VCaP (cell line): ENCODE results near the gene TPRX1.
"Not testable (repeated sequence)": the region's sequence is repeated elsewhere in the genome, so short reads cannot be mapped to it uniquely, and the experiment has no call there.

Experiments
- H3K27ac ChIP-seq: fragments of 450-650 bp; 2 replicates; pipeline ENCODE4 v1.5.1; 2017
- TF ChIP-seq, protein P1 (sequence below): fragments of 450-650 bp; conservative IDR thresholded peaks from 2 replicates; pipeline ENCODE4 v1.5.1; 2017; ENCODE audit warnings: mild to moderate bottlenecking, moderate library complexity

The TPRX1 gene

DNA sequence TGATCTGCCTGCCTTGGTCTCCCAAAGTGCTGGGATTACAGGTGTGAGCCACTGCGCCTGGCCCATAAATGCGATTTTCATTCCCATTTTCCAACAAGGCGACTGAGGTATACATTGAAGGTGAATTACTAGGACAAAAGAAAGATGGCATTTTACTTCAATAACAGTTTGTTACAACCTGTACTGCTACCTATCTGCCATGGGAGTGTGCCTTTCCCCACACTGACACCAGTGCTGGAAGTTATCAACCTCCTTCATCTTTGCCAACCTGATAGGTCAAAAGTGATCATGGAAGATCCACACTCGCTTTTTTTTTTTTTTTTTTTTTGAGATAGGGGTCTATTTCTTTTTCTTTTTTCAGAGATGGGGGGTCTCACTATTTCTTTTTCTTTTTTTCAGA lies 28.4 kb upstream of the TPRX1 start:
- TF ChIP-seq, protein P1, sequence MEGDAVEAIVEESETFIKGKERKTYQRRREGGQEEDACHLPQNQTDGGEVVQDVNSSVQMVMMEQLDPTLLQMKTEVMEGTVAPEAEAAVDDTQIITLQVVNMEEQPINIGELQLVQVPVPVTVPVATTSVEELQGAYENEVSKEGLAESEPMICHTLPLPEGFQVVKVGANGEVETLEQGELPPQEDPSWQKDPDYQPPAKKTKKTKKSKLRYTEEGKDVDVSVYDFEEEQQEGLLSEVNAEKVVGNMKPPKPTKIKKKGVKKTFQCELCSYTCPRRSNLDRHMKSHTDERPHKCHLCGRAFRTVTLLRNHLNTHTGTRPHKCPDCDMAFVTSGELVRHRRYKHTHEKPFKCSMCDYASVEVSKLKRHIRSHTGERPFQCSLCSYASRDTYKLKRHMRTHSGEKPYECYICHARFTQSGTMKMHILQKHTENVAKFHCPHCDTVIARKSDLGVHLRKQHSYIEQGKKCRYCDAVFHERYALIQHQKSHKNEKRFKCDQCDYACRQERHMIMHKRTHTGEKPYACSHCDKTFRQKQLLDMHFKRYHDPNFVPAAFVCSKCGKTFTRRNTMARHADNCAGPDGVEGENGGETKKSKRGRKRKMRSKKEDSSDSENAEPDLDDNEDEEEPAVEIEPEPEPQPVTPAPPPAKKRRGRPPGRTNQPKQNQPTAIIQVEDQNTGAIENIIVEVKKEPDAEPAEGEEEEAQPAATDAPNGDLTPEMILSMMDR: no peak
- H3K27ac ChIP-seq: no peak overlapping the region

DNA sequence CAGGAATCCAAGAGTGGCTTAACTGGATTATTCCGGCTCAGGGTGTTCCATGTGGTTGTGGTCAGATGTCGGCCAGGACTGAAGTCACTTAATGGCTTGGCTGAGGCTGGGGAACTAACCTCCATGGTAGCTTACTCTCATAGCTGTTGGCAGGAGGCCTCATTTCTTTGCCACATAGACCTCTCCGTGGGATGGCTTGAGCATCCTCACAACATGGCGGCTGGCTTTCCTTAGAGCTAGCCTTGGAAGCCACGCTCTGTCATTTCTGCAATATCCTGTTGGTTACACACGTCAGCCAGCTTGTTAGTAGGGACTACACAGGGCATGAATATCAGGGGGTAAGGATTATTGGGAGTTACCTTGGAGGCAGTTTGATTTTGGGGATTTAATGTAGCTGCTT lies 22.4 kb upstream of the TPRX1 start:
- no peak overlapping the region for H3K27ac ChIP-seq
- TF ChIP-seq, protein P1: no peak

DNA sequence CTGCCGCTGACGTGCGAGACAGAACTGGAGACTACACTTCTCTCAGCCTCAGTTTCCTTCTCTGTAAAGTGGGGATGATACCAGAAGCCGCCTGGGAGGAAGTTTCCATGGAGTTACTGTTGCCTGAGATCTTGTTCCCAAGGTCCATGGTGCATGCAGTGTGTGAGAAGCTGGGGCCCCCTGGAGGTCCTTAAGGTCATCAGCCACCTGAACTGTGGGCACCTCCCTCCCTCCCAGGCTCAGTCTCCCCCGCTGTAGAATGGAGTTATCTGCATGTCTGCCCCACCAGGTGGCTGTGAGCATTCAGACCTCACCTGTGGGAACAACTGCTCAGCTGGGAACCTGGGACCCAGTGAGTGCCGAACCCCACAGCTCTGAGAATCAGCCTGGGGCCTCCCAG lies 20.0 kb upstream of the TPRX1 start:
- H3K27ac ChIP-seq: no peak overlapping the region
- TF ChIP-seq, protein P1: no peak

DNA sequence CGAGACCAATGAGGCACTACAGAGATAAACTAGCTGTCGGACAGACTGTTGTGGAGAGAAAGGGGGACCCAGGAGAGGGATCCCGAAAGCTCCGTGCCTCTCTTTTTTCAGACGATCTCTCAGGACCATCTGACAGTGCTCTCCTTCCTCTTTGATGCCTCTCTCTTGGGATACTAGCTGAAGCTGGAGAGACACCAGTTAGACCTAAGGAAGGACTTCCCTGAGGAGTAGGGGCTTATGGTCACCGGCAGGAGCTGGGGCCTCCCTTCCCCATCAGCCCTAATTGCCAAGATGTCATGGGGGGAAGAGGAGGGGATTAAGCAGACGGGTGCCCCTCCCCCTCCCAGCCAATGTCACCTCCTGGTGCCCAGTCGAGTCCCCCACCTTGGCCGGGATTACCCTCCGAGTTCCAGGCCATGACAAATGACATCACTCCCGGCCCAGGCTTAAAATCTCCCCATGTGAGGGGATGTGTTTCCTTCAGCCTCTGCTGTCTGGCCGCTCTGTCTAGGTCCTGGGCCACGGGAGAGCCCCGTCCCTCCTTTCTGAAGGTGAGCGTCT lies 17.2 kb upstream of the TPRX1 start, which contains the start of gene CRX:
Gene CRX (plus strand): TSS at position 478 of the 561 bp plus-strand sequence. CDS start 12,507 bp downstream, outside the sequence.
- no peak within 1 kb of the TSS for H3K27ac ChIP-seq
- TF ChIP-seq, protein P1: no peak

DNA sequence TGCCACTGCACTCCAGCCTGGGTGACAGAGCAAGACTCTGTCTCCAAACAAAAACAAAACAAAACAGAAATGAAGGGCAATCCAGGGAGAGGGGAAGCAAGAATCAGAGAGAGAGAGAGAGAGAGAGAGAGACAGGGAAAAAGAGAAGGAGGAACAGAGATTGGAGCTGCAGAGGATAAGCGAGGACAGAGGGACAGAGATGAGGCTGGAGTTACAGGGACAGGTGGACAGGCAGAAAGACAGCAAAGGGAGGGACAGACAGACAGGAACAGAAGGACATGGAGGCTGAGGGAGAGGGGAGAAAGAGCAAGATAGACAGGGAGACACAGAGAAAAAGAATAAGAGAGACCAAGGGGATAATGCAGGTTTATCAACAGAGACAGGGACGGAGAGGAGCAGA lies 16.1 kb upstream of the TPRX1 start:
- H3K27ac ChIP-seq: no peak overlapping the region
- TF ChIP-seq, protein P1: no peak

DNA sequence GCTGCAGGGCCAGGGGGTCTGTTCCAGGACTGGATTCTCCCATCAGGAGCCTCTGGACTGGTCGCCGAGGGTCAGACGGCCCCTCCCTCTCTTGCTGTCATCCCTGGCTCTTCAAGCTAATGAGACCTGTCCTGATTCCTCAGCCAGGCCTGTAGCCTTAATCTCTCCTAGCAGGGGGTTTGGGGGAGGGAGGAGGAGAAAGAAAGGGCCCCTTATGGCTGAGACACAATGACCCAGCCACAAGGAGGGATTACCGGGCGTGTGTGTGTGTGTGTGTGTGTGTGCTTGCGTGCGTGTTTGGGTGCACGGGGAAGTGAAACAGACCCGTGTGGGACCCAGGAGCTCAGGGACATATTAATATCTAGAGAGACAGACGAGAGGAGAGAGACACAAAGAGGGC lies 15.5 kb upstream of the TPRX1 start:
- H3K27ac ChIP-seq: no peak overlapping the region
- TF ChIP-seq, protein P1: no peak

DNA sequence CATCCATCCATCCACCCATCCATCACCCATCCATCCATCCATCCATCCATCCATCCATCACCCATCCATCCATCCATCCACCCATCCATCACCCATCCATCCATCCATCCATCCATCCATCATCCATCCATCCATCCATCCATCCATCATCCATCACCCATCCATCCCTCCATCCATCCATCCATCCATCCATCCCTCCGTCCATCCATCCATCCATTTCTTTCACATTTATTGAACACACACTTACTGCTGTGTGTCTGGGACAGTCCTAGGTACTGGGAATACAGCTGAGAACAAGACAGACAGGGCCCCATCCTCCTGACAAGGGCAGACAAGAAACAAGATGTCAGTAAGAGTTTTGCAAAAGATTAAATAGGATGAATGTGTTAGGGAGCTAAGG lies 13.9 kb upstream of the TPRX1 start:
- not testable (repeated sequence) for H3K27ac ChIP-seq

DNA sequence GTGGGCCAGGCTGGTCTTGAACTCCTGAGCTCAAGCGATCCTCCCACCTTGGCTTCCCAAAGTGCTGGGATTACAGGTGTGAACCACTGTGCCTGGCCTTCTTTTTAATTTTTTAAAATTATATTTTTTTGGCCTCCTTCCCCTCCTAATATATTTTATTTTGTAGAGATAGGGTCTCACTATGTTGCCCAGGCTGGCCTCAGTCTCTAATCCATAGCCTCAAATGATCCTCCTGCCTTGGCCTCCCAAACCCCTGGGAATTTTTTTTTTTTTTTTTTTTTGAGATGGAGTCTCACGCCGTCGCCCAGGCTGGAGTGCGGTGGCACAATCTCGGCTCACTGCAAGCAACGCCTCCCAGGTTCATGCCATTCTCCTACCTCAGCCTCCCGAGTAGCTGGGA lies 11.9 kb upstream of the TPRX1 start:
- H3K27ac ChIP-seq: not testable (repeated sequence)

DNA sequence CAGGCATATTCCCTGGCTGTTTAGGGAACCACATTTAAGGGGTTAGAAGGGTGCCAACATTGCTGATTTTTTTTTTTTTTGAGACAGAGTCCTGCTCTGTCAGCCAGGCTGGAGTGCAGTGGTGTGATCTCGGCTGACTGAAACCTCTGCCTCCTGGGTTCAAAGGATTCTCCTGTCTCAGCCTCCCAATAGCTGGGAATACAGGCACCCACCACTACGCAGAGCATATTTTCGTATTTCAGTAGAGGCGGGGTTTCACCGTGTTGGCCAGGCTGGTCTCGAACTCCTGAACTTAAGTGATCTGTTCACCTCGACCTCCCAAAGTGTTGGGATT lies 9.6 kb upstream of the TPRX1 start:
- H3K27ac ChIP-seq: no peak overlapping the region
- TF ChIP-seq, protein P1: peak; percentile 56
